ENCODE results near the gene SORCS2. TPM values are rescaled to one million over a fixed set of nuclear protein-coding genes. Genes with fewer than 3 reads are reported as not detected.

The SORCS2 gene
- total RNA-seq, 1 donor from 2014 or later: 3.0 TPM

DNA sequence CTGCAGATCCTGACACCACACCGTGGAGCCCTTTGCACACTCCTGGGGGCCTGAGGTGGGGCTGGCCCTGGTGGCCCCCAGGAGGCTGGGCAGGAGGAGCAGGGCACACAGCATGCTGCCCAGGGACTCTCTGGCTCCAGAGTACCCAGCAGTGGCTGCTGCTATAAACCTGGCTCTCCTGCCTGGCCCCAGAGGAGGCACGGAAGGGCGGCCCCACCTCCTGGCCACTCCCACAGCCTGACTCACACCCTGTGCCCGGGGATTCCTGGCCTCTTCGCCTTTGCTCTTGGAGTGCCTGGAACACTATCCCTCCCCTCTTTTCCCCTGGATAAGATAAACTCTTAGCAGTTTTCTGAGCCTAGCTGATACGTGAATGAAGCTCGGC is 242.4 kb downstream of the SORCS2 start, which contains the start of gene PSAPL1:
PSAPL1 (minus strand) TSS at position 165 of the 385 bp plus-strand sequence; CDS start at position 114, 51 bp downstream.
- Mint-ChIP-seq H3K4me1 (ENCODE audit: unreplicated experiment) (no peaks in the 10 kb centered on the region), H3K27ac (ENCODE audit: unreplicated experiment) (no peak within 1 kb of the TSS), H3K36me3 (ENCODE audit: unreplicated experiment) (no peaks in the 10 kb centered on the region), H3K9me3 (ENCODE audit: unreplicated experiment) (peaks cover 5% of the 10 kb centered on the region), H3K4me3 (ENCODE audit: unreplicated experiment) (no peak within 1 kb of the TSS), H3K27me3 (ENCODE audit: unreplicated experiment) (peaks cover 9% of the 10 kb centered on the region)
- no peak for DNase-seq (ENCODE audit: extremely low spot score, unreplicated experiment)
- no peak for TF ChIP-seq CTCF (IDR thresholded peaks at IDR 0.05)

- Mint-ChIP-seq H3K4me1 (ENCODE audit: unreplicated experiment) (no peaks in the 10 kb centered on the region), H3K27me3 (ENCODE audit: unreplicated experiment) (peaks cover 12% of the 10 kb centered on the region), H3K9me3 (ENCODE audit: unreplicated experiment) (peaks cover 5% of the 10 kb centered on the region), H3K36me3 (ENCODE audit: unreplicated experiment) (no peaks in the 10 kb centered on the region), H3K27ac (ENCODE audit: unreplicated experiment) (no peak overlapping the region), H3K4me3 (ENCODE audit: unreplicated experiment) (no peak overlapping the region)
- TF ChIP-seq CTCF (IDR thresholded peaks at IDR 0.05): no peak
- no peak for DNase-seq (ENCODE audit: extremely low spot score, unreplicated experiment)
Observed at GRCh38 chr4:7435471-7436061, 243.2 kb downstream of the SORCS2 start.

DNA sequence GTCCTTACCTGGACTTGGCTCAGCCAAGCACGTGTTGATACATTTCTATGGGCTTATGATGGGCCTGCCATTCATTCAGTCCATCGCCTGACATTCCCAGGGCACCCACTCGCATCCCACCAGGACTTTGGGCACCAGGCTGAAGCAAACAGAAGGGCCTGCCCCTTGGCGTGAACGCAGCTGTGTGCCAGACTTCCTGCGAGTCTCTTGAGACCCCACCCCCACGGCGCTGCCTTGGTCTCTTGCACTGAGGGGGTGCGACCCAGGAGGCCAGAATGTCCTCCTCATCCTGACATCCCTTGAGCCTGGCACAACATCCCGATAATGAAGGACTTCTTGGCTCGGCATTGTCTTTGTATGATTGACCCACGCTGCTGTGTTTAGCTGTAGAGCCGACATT is 243.9 kb downstream of the SORCS2 start:
- no peak overlapping the region for H3K4me3 Mint-ChIP-seq (ENCODE audit: unreplicated experiment)
- no peaks in the 10 kb centered on the region for H3K36me3 Mint-ChIP-seq (ENCODE audit: unreplicated experiment)
- no peak for DNase-seq (ENCODE audit: extremely low spot score, unreplicated experiment)

GRCh38 chr4:7439699-7440098 is 247.4 kb downstream of the SORCS2 start:
- Mint-ChIP-seq H3K9me3 (ENCODE audit: unreplicated experiment) (peaks cover 5% of the 10 kb centered on the region), H3K36me3 (ENCODE audit: unreplicated experiment) (no peaks in the 10 kb centered on the region), H3K27ac (ENCODE audit: unreplicated experiment) (no peak overlapping the region), H3K4me1 (ENCODE audit: unreplicated experiment) (no peaks in the 10 kb centered on the region), H3K4me3 (ENCODE audit: unreplicated experiment) (no peak overlapping the region), H3K27me3 (ENCODE audit: unreplicated experiment) (peaks cover 16% of the 10 kb centered on the region)
- no peak for DNase-seq (ENCODE audit: extremely low spot score, unreplicated experiment)
- no peak for TF ChIP-seq CTCF (IDR thresholded peaks at IDR 0.05)

More for the DNA sequence above, 243.9 kb downstream of the SORCS2 start:
- Mint-ChIP-seq H3K27me3 (ENCODE audit: unreplicated experiment) (peaks cover 12% of the 10 kb centered on the region), H3K4me1 (ENCODE audit: unreplicated experiment) (no peaks in the 10 kb centered on the region), H3K9me3 (ENCODE audit: unreplicated experiment) (peaks cover 5% of the 10 kb centered on the region), H3K27ac (ENCODE audit: unreplicated experiment) (no peak overlapping the region)
- TF ChIP-seq CTCF (IDR thresholded peaks at IDR 0.05): no peak

- H3K27me3 Mint-ChIP-seq (ENCODE audit: unreplicated experiment): peaks cover 22% of the 10 kb centered on the region
- H3K4me1 Mint-ChIP-seq (ENCODE audit: unreplicated experiment): no peaks in the 10 kb centered on the region
- peaks cover 5% of the 10 kb centered on the region for H3K9me3 Mint-ChIP-seq (ENCODE audit: unreplicated experiment)
- H3K4me3 Mint-ChIP-seq (ENCODE audit: unreplicated experiment): no peak overlapping the region
- no peaks in the 10 kb centered on the region for H3K36me3 Mint-ChIP-seq (ENCODE audit: unreplicated experiment)
- DNase-seq (ENCODE audit: extremely low spot score, unreplicated experiment): no peak
- TF ChIP-seq CTCF (IDR thresholded peaks at IDR 0.05): no peak
- H3K27ac Mint-ChIP-seq (ENCODE audit: unreplicated experiment): no peak overlapping the region
Observed at GRCh38 chr4:7441201-7441600, 248.9 kb downstream of the SORCS2 start.
